Panc1 (cell line): ENCODE data around the gene FAM151B. TPM values are rescaled to one million over a fixed set of nuclear protein-coding genes. Genes with fewer than 3 reads are reported as not detected.

ENCODE experiments used
- ATAC-seq: fragments of 200-7000 bp; cut with Tn5 transposase; 2 replicates; pipeline ENCODE4 v1.9.1; 2020; ENCODE audit warnings: mild to moderate bottlenecking, moderate library complexity
- BruUV-seq: library from RNA; stranded (reverse); fragments of 400-500 nt; replicated peaks from 2 replicates; lab custom pipeline; 2021; lab: Mats Ljungman, UMichigan
- CTCF ChIA-PET: fragments of 300-600 bp; sonication (Branson Sonifier 250); formaldehyde crosslinking; loops from one replicate; lab custom pipeline; 2022; ENCODE audit warnings: antibody characterized with exemption; lab: Charles Lee
- POLR2A ChIA-PET: fragments of 300-600 bp; sonication (Branson Sonifier 250); formaldehyde crosslinking; loops from one replicate; lab custom pipeline; 2022; ENCODE audit warnings: antibody characterized with exemption; lab: Charles Lee
- DNase-seq: peaks from one replicate; pipeline ENCODE4 v3.0.0-alpha.2; 2010; ENCODE audit warnings: low read depth, low spot score
- H3K27ac ChIP-seq: 2 replicates; pipeline ENCODE4 v1.5.1; 2011; ENCODE audit warnings: mild to moderate bottlenecking, low read length, inconsistent platforms
- H3K27me3 ChIP-seq: fragments of 200-500 bp; sonication (Bioruptor generic); 2 replicates; pipeline ENCODE4 v1.6.0; 2014; ENCODE audit warnings: low read length, inconsistent platforms; ENCODE audit not compliant: control insufficient read depth, insufficient read depth
- H3K36me3 ChIP-seq: fragments of 200-500 bp; sonication (Bioruptor generic); 2 replicates; pipeline ENCODE4 v1.5.1; 2014; ENCODE audit warnings: inconsistent platforms, mild to moderate bottlenecking, low read length, moderate library complexity; ENCODE audit not compliant: control insufficient read depth, insufficient read depth
- H3K4me1 ChIP-seq: 2 replicates; pipeline ENCODE4 v1.5.1; 2011; ENCODE audit warnings: inconsistent platforms, mild to moderate bottlenecking, low read length, moderate library complexity; ENCODE audit not compliant: control insufficient read depth, insufficient read depth
- H3K4me3 ChIP-seq, 2 experiments: 2 replicates each; pipeline ENCODE4 v1.5.1; 2011 to 2012; ENCODE audit warnings: low read depth in 2 of 2, low read length in 2 of 2, mild to moderate bottlenecking in 2 of 2, inconsistent platforms in 1 of 2, moderate library complexity in 1 of 2
- H3K9me3 ChIP-seq: fragments of 200-500 bp; sonication (Bioruptor generic); 2 replicates; pipeline ENCODE4 v1.5.1; 2014; ENCODE audit warnings: low read depth, mild to moderate bottlenecking, inconsistent platforms, low read length, moderate library complexity; ENCODE audit not compliant: control insufficient read depth, insufficient read depth
- POLR2AphosphoS5 ChIP-seq: IDR thresholded peaks from 2 replicates; pipeline ENCODE4 v1.6.1; 2012; ENCODE audit warnings: mild to moderate bottlenecking, low read depth, low read length, moderate library complexity
- SIN3A ChIP-seq: IDR thresholded peaks from 2 replicates; pipeline ENCODE4 v1.6.1; 2012; ENCODE audit warnings: low read depth, mild to moderate bottlenecking, low read length, moderate library complexity, borderline replicate concordance; ENCODE audit not compliant: insufficient read depth
- TCF7L2 ChIP-seq: IDR thresholded peaks from 2 replicates; pipeline ENCODE4 v1.6.1; 2011; ENCODE audit warnings: mild to moderate bottlenecking, low read depth, low read length, inconsistent platforms
- in situ Hi-C: cut with HindIII; loops from 2 replicates; pipeline ENCODE4 v1.10.0; 2016; ENCODE audit warnings: low sequenced_read_pairs, low pct_unique_long_range_greater_than_20kb
- intact Hi-C: fragments of 100-400 bp; cut with micrococcal nuclease; formaldehyde crosslinking; loops from one replicate; pipeline ENCODE4 v1.10.0; 2022; ENCODE audit not compliant: unreplicated experiment
- total RNA-seq: library from RNA; stranded (reverse); gene quantifications from one replicate; pipeline ENCODE4 v1.2.1, GENCODE V29; 2021; ENCODE audit not compliant: unreplicated experiment
- TF ChIP-seq, protein P1 (sequence below): fragments of 450-650 bp; IDR thresholded peaks from 2 replicates; pipeline ENCODE4 v1.5.1; 2017; ENCODE audit warnings: mild to moderate bottlenecking
- TF ChIP-seq, protein P2 (sequence below), 2 experiments: IDR thresholded peaks; 2 replicates each; pipeline ENCODE4 v1.6.1; 2011 to 2012; ENCODE audit warnings: low read depth in 2 of 2, control low read depth in 1 of 2, low read length in 1 of 2, mild to moderate bottlenecking in 1 of 2, moderate library complexity in 1 of 2; ENCODE audit not compliant: insufficient read depth in 1 of 2

The FAM151B gene
- total RNA-seq, 1 experiment from 2014 or later = 2.8 TPM

DNA sequence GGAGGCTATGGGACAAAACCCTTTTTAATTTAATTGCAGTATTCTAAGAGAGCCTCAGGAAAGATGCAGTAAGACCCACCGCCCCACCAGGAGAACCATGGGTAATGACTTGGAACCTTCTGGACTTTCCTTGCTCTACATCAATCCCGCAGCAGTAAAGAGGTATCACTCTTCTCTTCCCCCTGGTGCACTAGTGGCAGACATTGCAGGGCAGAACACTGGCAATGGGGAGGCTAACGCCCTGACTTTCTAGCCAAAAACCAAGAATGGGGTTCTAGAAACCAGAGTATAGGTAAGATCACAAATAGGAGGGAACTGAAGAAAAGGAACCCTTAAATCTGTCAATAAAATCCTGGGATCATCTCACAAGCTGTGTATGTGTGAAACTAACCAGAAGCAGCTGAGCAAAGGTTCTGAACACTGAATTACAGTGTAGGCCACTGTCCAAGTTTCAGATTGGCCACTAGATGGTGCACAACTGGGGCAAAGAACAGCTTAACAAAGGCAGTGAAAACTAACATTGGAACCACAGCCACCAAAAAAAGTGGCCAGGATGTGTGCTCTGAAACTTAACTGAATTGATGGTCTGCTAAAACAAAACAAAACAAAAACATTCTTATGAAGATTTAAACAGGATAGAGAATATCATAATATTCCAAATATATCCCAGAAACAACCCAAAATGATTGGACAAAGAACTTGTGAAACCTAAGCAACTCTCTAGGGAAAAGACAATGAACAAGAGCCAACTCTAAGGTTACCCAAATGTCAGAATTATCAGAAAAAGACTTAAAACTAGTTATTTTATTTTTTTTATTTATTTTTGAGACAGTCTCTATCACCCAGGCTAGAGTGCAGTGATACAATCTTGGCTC is 6.6 kb upstream of the FAM151B start:
- POLR2A ChIA-PET = no interaction called here
- in situ Hi-C loops (no loop called here), intact Hi-C loops (no loop called here)
- ATAC-seq (peak; percentile 96), DNase-seq (no peak)
- H3K27ac ChIP-seq = no peak overlapping the region
- no peak for TF ChIP-seq SIN3A
- TF ChIP-seq, protein P1, sequence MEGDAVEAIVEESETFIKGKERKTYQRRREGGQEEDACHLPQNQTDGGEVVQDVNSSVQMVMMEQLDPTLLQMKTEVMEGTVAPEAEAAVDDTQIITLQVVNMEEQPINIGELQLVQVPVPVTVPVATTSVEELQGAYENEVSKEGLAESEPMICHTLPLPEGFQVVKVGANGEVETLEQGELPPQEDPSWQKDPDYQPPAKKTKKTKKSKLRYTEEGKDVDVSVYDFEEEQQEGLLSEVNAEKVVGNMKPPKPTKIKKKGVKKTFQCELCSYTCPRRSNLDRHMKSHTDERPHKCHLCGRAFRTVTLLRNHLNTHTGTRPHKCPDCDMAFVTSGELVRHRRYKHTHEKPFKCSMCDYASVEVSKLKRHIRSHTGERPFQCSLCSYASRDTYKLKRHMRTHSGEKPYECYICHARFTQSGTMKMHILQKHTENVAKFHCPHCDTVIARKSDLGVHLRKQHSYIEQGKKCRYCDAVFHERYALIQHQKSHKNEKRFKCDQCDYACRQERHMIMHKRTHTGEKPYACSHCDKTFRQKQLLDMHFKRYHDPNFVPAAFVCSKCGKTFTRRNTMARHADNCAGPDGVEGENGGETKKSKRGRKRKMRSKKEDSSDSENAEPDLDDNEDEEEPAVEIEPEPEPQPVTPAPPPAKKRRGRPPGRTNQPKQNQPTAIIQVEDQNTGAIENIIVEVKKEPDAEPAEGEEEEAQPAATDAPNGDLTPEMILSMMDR = peak; percentile 81
- TF ChIP-seq POLR2AphosphoS5 = no peak
- TF ChIP-seq, protein P2, sequence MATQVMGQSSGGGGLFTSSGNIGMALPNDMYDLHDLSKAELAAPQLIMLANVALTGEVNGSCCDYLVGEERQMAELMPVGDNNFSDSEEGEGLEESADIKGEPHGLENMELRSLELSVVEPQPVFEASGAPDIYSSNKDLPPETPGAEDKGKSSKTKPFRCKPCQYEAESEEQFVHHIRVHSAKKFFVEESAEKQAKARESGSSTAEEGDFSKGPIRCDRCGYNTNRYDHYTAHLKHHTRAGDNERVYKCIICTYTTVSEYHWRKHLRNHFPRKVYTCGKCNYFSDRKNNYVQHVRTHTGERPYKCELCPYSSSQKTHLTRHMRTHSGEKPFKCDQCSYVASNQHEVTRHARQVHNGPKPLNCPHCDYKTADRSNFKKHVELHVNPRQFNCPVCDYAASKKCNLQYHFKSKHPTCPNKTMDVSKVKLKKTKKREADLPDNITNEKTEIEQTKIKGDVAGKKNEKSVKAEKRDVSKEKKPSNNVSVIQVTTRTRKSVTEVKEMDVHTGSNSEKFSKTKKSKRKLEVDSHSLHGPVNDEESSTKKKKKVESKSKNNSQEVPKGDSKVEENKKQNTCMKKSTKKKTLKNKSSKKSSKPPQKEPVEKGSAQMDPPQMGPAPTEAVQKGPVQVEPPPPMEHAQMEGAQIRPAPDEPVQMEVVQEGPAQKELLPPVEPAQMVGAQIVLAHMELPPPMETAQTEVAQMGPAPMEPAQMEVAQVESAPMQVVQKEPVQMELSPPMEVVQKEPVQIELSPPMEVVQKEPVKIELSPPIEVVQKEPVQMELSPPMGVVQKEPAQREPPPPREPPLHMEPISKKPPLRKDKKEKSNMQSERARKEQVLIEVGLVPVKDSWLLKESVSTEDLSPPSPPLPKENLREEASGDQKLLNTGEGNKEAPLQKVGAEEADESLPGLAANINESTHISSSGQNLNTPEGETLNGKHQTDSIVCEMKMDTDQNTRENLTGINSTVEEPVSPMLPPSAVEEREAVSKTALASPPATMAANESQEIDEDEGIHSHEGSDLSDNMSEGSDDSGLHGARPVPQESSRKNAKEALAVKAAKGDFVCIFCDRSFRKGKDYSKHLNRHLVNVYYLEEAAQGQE (IDR thresholded peaks at IDR 0.05; ENCODE audit: insufficient read depth in 1 of 2, low read depth in 2 of 2, low read length in 1 of 2) = no peak
- no peak for TF ChIP-seq TCF7L2
- H3K27me3 ChIP-seq = no peaks in the 10 kb centered on the region
- no peak overlapping the region for H3K4me3 ChIP-seq
- no peaks in the 10 kb centered on the region for H3K36me3 ChIP-seq
- H3K9me3 ChIP-seq = peaks cover 12% of the 10 kb centered on the region; the same call in 1 of the 2 replicates
- no peaks in the 10 kb centered on the region for H3K4me1 ChIP-seq
- no TSS peak for BruUV-seq
- CTCF ChIA-PET = interaction anchor here (0.7 to 1.3 kb wide), 4 partner anchors 9 to 191 kb away, joined by 3 to 7 read pairs (median 4); no protein-coding TSS in a partner anchor

DNA sequence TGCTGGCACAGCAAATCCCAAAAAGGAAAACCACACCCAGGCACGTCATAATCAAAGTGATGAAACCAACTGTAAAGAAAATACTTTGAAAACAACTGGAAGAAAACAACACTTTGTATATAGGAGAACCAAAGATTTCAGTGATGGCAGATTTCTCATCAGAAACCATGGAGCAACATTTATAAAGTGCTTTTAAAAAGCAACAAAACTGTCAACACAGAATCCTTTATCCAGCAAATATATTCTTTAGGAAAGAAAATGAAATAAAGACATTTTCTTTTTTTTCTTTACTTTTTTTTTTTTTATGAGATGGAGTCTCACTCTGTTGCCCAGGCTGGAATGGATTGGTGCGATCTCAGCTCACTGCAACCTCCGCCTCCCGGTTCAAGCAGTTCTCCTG is 5.3 kb upstream of the FAM151B start:
- intact Hi-C loops (no loop called here), in situ Hi-C loops (no loop called here)
- peaks cover 7% of the 10 kb centered on the region for H3K4me1 ChIP-seq
- no peak overlapping the region for H3K4me3 ChIP-seq
- no peak overlapping the region for H3K27ac ChIP-seq
- no TSS peak for BruUV-seq
- CTCF ChIA-PET = no interaction called here
- peaks cover 12% of the 10 kb centered on the region; the same call in 1 of the 2 replicates for H3K9me3 ChIP-seq
- H3K36me3 ChIP-seq = no peaks in the 10 kb centered on the region
- ATAC-seq (no peak), DNase-seq (no peak)
- POLR2A ChIA-PET = no interaction called here
- H3K27me3 ChIP-seq = no peaks in the 10 kb centered on the region
- TF ChIP-seq SIN3A (no peak), POLR2AphosphoS5 (no peak)
